ENCODE results near the gene GRIK4.
"Not testable (repeated sequence)": the region's sequence is repeated elsewhere in the genome, so short reads cannot be mapped to it uniquely, and the experiment has no call there.

Gene GRIK4

GRCh38 chr11:120577624-120578363 lies 66.2 kb downstream of the GRIK4 start:
- DNase-seq: no peak

- no peak for DNase-seq
These were observed 67.1 kb downstream of the GRIK4 start for GRCh38 chr11:120578596-120579154.

- DNase-seq: no peak
These were observed 68.1 kb downstream of the GRIK4 start for GRCh38 chr11:120579611-120580031.

GRCh38 chr11:120581313-120581712 lies 69.8 kb downstream of the GRIK4 start:
- DNase-seq: no peak

- not testable (repeated sequence) for DNase-seq
These were observed 71.0 kb downstream of the GRIK4 start for GRCh38 chr11:120582535-120582934.

- no peak for DNase-seq
These were observed 74.5 kb downstream of the GRIK4 start for GRCh38 chr11:120586072-120586471.

GRCh38 chr11:120586728-120587127 lies 75.2 kb downstream of the GRIK4 start:
- DNase-seq: no peak

- DNase-seq: no peak
These were observed 75.8 kb downstream of the GRIK4 start for GRCh38 chr11:120587299-120587698.

- no peak for DNase-seq
These were observed 77.8 kb downstream of the GRIK4 start for GRCh38 chr11:120589376-120589775.

GRCh38 chr11:120590472-120590871 lies 78.9 kb downstream of the GRIK4 start:
- DNase-seq: no peak

GRCh38 chr11:120594746-120595145 lies 83.2 kb downstream of the GRIK4 start:
- no peak for DNase-seq

- DNase-seq: no peak
These were observed 84.0 kb downstream of the GRIK4 start for GRCh38 chr11:120595557-120595956.

- DNase-seq: no peak
These were observed 86.0 kb downstream of the GRIK4 start for GRCh38 chr11:120597250-120598215.

- no peak for DNase-seq
These were observed 87.1 kb downstream of the GRIK4 start for GRCh38 chr11:120598517-120599257.

GRCh38 chr11:120599816-120600420 lies 88.4 kb downstream of the GRIK4 start:
- no peak for DNase-seq

- no peak for DNase-seq
These were observed 90.0 kb downstream of the GRIK4 start for GRCh38 chr11:120601536-120601935.

- DNase-seq: no peak
These were observed 91.5 kb downstream of the GRIK4 start for GRCh38 chr11:120603071-120603470.

GRCh38 chr11:120605469-120605868 lies 93.9 kb downstream of the GRIK4 start:
- DNase-seq: no peak

- DNase-seq: no peak
These were observed 94.9 kb downstream of the GRIK4 start for GRCh38 chr11:120606211-120607010.

GRCh38 chr11:120608061-120608460 lies 96.5 kb downstream of the GRIK4 start:
- DNase-seq: no peak

GRCh38 chr11:120608760-120609211 lies 97.2 kb downstream of the GRIK4 start:
- no peak for DNase-seq
